ENCODE measurements around the gene KLHDC1. TPM values are rescaled to one million over a fixed set of nuclear protein-coding genes. Genes with fewer than 3 reads are reported as not detected.
"Not testable (repeated sequence)": the region's sequence is repeated elsewhere in the genome, so short reads cannot be mapped to it uniquely, and the experiment has no call there.

KLHDC1 gene
- total RNA-seq (1 to 10 TPM; 1.9 to 9.9 (median 5.9) TPM), polyA plus RNA-seq (1 to 10 TPM; 3.1 to 3.4 (median 3.2) TPM)
- long read RNA-seq, donor 1 = 0 reads
- long read RNA-seq, donor 2 = 0 reads
- long read RNA-seq, donor 3, partial matches to known transcripts = 0 of 1 reads
- long read RNA-seq, donor 3, other reads (novel, unspliced or antisense) = 0 of 1 reads
- long read RNA-seq, donor 4, partial matches to known transcripts = 0 of 2 reads
- long read RNA-seq, donor 4, other reads (novel, unspliced or antisense) = 2 of 2 reads
- long read RNA-seq, donor 5, transcript KLHDC1-201 (13 exons, 2,691 nt) = major isoform, 6 of 8 reads
- long read RNA-seq, donor 5, partial matches to known transcripts = 0 of 8 reads
- long read RNA-seq, donor 5, other reads (novel, unspliced or antisense) = 2 of 8 reads
- long read RNA-seq, donor 6, partial matches to known transcripts = 0 of 2 reads
- long read RNA-seq, donor 6, other reads (novel, unspliced or antisense) = 0 of 2 reads
- long read RNA-seq, donor 7 = 0 reads
- long read RNA-seq, donor 8 = 0 reads
- long read RNA-seq, donor 9 = 0 reads
- long read RNA-seq, donor 10 = 0 reads

DNA sequence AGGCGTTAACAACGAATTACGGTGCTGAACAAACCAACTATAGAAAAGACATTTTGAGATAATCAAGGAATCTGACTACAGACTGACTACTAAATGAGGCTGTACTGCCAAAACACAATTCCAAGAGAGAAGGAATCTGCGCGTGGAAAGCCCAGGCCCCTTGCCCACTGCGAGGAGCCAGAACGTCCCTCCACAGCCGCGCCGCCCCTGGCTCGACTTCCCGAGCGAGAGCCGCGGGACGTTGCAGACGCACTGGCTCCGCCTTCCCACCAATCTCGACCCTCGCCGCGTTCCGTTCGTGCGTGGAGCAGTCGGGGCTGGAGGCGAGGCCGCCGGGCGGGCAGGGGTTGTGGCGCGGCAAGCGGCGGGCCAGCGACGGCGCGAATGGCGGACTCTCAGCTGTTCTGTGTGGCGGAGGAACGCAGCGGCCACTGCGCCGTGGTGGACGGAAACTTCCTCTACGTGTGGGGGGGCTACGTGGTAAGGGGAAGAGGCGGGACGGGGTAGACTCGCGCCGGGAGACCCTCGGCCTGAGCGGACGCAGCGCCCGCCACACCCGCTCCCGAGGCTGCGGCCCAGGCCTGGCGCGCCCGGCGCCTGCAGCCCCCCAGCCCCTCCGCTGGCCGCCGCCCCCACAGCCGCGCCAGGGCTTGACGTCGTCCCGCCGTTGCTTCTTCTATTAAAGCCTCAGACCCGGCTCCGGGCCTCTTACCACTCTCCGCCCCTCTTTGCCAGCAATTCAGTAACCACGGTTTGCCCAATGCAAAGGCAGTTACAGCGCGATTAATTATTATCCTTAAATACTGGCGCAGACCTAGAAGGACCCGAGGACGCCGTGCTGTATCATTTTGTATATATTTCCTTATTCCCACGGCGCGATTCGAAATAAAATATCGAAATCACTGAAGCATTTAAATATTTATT lies at the start of gene KLHDC1:
TSS of gene KLHDC1 (plus strand) at position 310 of the 924 bp plus-strand sequence. CDS start at position 385, 75 bp downstream.
- intact Hi-C loops (cut with DNase I) = no loop called here

GRCh38 chr14:49653508-49653907 lies 39.4 kb upstream of the KLHDC1 start:
- TF ChIP-seq POLR2A (IDR thresholded peaks at IDR 0.05) = no peak
- TF ChIP-seq, protein P1, sequence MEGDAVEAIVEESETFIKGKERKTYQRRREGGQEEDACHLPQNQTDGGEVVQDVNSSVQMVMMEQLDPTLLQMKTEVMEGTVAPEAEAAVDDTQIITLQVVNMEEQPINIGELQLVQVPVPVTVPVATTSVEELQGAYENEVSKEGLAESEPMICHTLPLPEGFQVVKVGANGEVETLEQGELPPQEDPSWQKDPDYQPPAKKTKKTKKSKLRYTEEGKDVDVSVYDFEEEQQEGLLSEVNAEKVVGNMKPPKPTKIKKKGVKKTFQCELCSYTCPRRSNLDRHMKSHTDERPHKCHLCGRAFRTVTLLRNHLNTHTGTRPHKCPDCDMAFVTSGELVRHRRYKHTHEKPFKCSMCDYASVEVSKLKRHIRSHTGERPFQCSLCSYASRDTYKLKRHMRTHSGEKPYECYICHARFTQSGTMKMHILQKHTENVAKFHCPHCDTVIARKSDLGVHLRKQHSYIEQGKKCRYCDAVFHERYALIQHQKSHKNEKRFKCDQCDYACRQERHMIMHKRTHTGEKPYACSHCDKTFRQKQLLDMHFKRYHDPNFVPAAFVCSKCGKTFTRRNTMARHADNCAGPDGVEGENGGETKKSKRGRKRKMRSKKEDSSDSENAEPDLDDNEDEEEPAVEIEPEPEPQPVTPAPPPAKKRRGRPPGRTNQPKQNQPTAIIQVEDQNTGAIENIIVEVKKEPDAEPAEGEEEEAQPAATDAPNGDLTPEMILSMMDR (IDR thresholded peaks at IDR 0.05) = no peak
- Histone ChIP-seq H3K4me1 (replicated peaks in 1 of 2) (no peaks in the 10 kb centered on the region), H3K36me3 (replicated peaks in 1 of 2) (no peaks in the 10 kb centered on the region), H3K9me3 (replicated peaks in 1 of 3) (no peaks in the 10 kb centered on the region), H3K27me3 (no peaks in the 10 kb centered on the region), H3K27ac (no peak overlapping the region), H3K4me3 (no peak overlapping the region)
- WGBS, 4 donors = 93 to 98% (median 97%) methylated on average over 6 of the region's 6 CpGs
- DNase-seq = no peak
- intact Hi-C loops (cut with DNase I) = no loop called here

More for the DNA sequence above, at the start of gene KLHDC1:
- no peaks in the 10 kb centered on the region for H3K27me3 ChIP-seq
- H3K4me3 ChIP-seq = peak within 1 kb of the TSS in 3 of 4 donors; percentile 13 to 89 (median 41)
- no peaks in the 10 kb centered on the region for H3K9me3 ChIP-seq (replicated peaks in 1 of 3)
- TF ChIP-seq, protein P1 (IDR thresholded peaks at IDR 0.05) = no peak
- TF ChIP-seq POLR2A (IDR thresholded peaks at IDR 0.05) = peak; percentile 96
- H3K4me1 ChIP-seq (replicated peaks in 1 of 2) = peaks cover 8 to 12% of the 10 kb centered on the region in 2 donors
- peak within 1 kb of the TSS; percentile 71 to 100 (median 94) for H3K27ac ChIP-seq
- WGBS, 4 donors = 0% methylated on average over 22 to 88 of the region's 88 CpGs
- H3K36me3 ChIP-seq (replicated peaks in 1 of 2) = no peaks in the 10 kb centered on the region
- DNase-seq = peak; percentile 84 to 93 (median 86)

DNA sequence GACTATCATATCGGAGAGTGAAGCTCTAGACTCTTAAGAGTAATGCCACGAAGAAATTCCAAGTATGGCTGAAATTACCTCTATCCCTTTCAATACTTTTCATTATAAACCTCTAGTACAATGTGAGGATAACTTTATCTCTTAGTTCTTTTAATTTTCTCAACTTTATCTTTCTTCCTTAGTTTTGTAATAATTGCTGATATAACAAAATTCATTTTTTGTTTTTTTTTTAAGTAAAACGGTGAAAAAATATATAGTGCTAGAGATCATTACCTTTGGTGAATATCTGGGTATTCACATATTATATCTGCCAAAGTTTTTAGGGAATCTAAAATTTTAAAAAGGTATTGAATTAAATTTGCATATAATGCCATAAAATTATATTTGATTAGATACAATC lies 38.4 kb upstream of the KLHDC1 start:
- DNase-seq = no peak
- no peaks in the 10 kb centered on the region for H3K36me3 ChIP-seq (replicated peaks in 1 of 2)
- no peaks in the 10 kb centered on the region for H3K9me3 ChIP-seq (replicated peaks in 1 of 3)
- H3K4me1 ChIP-seq (replicated peaks in 1 of 2) = no peaks in the 10 kb centered on the region
- no peak overlapping the region for H3K27ac ChIP-seq
- H3K4me3 ChIP-seq = no peak overlapping the region
- WGBS, 4 donors = 93 to 96% (median 94%) methylated on average over 3 of the region's 3 CpGs
- TF ChIP-seq, protein P1 (IDR thresholded peaks at IDR 0.05) = no peak
- no peak for TF ChIP-seq POLR2A (IDR thresholded peaks at IDR 0.05)
- H3K27me3 ChIP-seq = no peaks in the 10 kb centered on the region
- intact Hi-C loops (cut with DNase I) = no loop called here

- DNase-seq; H3K4me3 ChIP-seq; H3K27ac ChIP-seq; intact Hi-C loops (cut with DNase I); H3K27me3 ChIP-seq; H3K36me3 ChIP-seq (replicated peaks in 1 of 2); H3K4me1 ChIP-seq (replicated peaks in 1 of 2); H3K9me3 ChIP-seq (replicated peaks in 1 of 3): not testable (repeated sequence)
- WGBS, 4 donors = 60 to 76% (median 71%) methylated on average over 6 of the region's 6 CpGs
Measured at GRCh38 chr14:49657500-49657899, 35.4 kb upstream of the KLHDC1 start.

All from adrenal gland (tissue), 19 donors.